WI38 (cell line): ENCODE data around the gene REPIN1.

Experiments
- H3K4me3 ChIP-seq: 2 replicates; pipeline ENCODE4 v1.5.1; 2011; ENCODE audit warnings: low read depth, mild to moderate bottlenecking, control low read depth, low read length
- TF ChIP-seq, protein P1 (sequence below): IDR thresholded peaks from 2 replicates; pipeline ENCODE4 v1.5.1; 2012; ENCODE audit warnings: low read depth, mild to moderate bottlenecking, control low read depth, low read length

Gene REPIN1

DNA sequence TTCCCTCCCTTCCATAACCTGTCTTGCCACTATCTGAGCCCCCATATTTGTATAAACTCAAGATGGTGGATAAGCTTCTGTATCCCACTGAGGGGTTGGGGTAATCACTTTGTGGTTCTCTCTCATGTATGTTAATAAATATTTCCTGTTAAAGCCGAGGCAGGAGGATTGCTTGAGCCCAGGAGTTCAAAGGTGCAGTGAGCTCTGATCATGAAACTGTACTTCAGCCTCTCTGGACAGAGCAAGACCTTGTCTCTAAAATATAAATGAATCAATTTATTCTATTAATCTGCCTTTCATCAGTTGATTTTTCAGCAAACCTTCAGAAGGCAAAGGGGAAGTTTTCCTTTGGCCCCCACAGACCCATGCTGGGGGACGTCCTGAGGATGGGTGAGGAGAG is 25.4 kb upstream of the REPIN1 start:
- TF ChIP-seq, protein P1, sequence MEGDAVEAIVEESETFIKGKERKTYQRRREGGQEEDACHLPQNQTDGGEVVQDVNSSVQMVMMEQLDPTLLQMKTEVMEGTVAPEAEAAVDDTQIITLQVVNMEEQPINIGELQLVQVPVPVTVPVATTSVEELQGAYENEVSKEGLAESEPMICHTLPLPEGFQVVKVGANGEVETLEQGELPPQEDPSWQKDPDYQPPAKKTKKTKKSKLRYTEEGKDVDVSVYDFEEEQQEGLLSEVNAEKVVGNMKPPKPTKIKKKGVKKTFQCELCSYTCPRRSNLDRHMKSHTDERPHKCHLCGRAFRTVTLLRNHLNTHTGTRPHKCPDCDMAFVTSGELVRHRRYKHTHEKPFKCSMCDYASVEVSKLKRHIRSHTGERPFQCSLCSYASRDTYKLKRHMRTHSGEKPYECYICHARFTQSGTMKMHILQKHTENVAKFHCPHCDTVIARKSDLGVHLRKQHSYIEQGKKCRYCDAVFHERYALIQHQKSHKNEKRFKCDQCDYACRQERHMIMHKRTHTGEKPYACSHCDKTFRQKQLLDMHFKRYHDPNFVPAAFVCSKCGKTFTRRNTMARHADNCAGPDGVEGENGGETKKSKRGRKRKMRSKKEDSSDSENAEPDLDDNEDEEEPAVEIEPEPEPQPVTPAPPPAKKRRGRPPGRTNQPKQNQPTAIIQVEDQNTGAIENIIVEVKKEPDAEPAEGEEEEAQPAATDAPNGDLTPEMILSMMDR: no peak

DNA sequence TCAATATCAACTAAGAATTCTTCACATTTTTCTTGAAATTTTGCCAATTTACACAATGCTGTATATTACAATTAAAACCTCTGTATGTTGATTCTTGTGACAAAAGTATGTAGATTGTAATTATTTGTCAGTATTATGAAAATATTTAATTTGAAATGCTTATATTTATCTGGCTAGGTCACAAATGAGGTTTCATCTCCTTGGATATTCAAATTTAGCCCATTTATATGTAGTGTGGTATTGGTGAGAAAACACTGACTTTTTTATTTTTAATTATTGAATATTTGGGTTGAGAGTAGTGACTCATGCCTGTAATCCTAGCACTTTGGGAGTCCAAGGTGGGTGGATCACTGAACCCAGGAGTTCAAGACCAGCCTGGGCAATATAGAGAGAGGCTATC is 24.3 kb upstream of the REPIN1 start:
- TF ChIP-seq, protein P1: no peak
- no peak overlapping the region for H3K4me3 ChIP-seq

More for the DNA sequence above, 25.4 kb upstream of the REPIN1 start:
- no peak overlapping the region for H3K4me3 ChIP-seq

DNA sequence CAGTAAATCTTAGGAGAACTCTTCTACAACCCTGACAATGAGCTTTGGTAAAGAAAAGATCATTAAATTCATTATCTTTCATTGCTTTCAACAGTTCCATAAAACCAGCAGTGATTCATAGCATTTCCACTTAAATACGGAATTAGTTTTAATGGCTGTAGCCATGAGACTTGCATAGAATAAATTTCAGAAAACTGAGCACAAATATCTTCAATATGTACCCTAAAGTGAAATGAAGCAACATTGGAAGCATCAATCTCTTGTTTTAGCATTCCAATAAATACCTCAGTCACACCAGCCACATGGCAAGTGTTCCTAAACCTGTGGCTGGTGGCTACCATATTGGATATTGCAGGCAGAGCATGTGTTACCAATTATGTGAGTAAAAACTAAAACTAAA is 23.6 kb upstream of the REPIN1 start:
- TF ChIP-seq, protein P1: no peak
- H3K4me3 ChIP-seq: no peak overlapping the region

DNA sequence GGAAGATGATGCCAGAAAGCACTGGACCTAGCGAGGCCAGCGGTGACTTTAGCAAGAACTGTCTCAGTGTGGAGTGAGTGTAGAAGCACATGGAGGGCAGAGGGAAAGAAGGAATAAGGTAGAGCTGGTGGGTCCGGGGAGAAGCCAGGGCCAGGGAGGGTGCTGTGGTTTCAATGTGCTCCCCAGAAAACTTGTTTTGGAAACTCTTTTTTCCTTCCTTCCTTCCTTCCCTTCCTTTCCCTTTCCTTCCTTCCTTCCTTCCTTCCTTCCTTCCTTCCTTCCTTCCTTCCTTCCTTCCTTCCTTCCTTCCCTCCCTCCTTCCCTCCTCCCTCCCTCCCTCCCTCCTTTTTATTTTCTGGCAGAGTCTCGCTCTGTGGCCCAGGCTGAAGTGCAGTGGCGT is 21.7 kb upstream of the REPIN1 start:
- TF ChIP-seq, protein P1: no peak
- H3K4me3 ChIP-seq: no peak overlapping the region

DNA sequence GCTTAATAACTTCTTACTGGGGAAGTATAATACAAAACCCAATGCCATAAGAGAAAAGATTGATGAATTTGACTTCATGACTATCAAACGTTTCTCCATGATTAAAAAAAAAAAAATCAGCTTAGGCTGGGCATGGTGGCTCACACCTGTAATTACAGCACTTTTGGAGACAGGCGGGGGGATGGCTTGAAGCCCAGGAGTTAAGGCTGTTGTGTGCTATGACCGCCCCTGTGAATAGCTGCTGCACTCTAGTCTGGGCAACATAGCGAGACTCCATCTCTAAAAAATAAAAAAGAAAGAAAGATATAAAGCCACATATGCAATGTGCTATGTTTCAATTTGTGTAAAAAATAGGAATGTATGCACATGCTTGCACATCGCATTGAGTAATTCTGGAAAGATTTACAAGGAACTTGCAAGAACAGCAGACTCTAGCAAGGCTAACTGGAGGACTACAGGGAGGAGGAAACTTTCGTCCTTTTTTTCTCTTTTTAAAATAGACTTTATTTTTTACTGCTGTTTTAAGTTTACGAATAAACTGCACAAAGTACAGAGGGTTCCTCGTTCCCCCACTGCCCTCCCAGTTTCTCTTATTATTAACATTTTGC is 16.9 kb upstream of the REPIN1 start:
- TF ChIP-seq, protein P1: no peak
- no peak overlapping the region for H3K4me3 ChIP-seq

DNA sequence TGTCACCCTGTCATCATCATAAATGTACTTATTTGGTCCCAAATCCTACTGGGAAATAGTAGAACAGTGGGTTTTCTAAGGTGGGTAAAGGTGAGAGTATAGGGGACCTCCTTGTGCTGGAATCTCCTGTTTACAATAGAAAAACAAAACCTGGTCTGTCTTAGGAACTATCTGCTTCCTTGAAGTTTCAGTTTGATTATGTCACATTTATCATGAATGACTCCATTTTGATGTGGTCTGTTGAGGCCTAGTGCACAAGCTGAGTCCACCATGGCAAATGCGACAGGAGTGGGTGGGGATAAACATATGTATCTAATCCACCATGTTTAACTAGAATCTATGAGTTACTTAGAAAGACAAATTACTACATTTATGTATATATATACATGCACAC is 13.0 kb upstream of the REPIN1 start:
- TF ChIP-seq, protein P1: no peak
- H3K4me3 ChIP-seq: no peak overlapping the region

DNA sequence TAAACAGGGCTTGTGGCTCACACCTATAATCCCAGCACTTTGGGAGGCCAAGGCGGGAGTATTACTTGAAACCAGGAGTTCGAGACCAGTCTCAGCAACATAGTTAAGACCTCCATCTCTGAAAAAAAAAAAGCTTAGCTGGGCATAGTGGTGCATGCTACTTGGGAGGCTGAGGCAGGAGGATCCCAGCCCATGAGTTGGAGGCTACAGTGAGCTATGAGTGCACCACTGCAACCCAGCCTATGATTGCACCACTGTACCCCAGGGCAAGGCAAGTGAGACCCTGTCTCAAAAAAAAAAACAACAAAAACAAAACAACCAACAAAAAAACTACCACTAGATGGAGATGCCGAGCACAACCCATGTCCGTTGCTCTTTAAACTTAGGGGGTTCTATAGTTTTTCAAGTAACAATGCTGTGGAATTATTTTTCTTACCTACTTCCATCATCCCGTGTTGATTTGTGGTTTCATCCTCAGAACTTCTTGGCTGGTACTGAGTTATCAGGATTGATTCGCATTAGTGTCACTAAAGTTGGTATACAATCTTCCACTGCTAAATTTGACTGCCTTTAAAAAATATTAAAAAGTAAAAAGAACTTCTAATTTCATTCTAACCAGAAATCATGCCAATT is 12.2 kb upstream of the REPIN1 start:
- TF ChIP-seq, protein P1: peak; percentile 51; the same call in 1 of the 2 replicates
- H3K4me3 ChIP-seq: no peak overlapping the region
